K562 (cell line): ENCODE data around the gene ARPC1A. TPM values are rescaled to one million over a fixed set of nuclear protein-coding genes. Genes with fewer than 3 reads are reported as not detected.
A peak's percentile ranks its signal among the peaks of the same experiment; 100 is the strongest.

Experiments used
- ARID3B ChIP-seq: fragments of 250-450 bp; sonication (Bioruptor Pico); IDR thresholded peaks from 2 replicates; pipeline ENCODE4 v1.4.0; 2020; ENCODE audit warnings: borderline replicate concordance
- BRCA1 ChIP-seq, 2 experiments: fragments of 450-650 bp in 1 of 2; sonication (generic) in 1 of 2; formaldehyde crosslinking in 1 of 2; IDR thresholded peaks; 2 replicates each; pipeline versions ENCODE4 v1.5.0 to v1.6.1; 2017 to 2020; ENCODE audit warnings: mild to moderate bottlenecking in 1 of 2, missing genetic modification reagents in 1 of 2
- CBX8 ChIP-seq: fragments of 200-600 bp; sonication (generic); IDR thresholded peaks from 2 replicates; pipeline ENCODE4 v1.6.1; 2012; ENCODE audit warnings: borderline replicate concordance, mixed run types, low read depth, mild to moderate bottlenecking, moderate library complexity, mixed read lengths, low read length, control low read depth, inconsistent platforms; ENCODE audit not compliant: poor library complexity, severe bottlenecking; ENCODE audit errors: extremely low read depth
- CTCF ChIP-seq, 3 experiments: IDR thresholded peaks in 2 of 3; conservative IDR thresholded peaks in 1 of 3; 2 replicates each; pipeline ENCODE4 v1.5.1; 2011 to 2012; ENCODE audit warnings: low read length in 3 of 3, mild to moderate bottlenecking in 3 of 3, control low read depth in 2 of 3, improper control_type of control experiment in 1 of 3, inconsistent platforms in 1 of 3, low read depth in 1 of 3, mixed read lengths in 1 of 3, moderate library complexity in 1 of 3; ENCODE audit not compliant: insufficient read depth in 2 of 3
- FOXJ2 ChIP-seq: fragments of 200-800 bp; sonication (Bioruptor generic); IDR thresholded peaks from 2 replicates; pipeline ENCODE4 v1.6.1; 2016; ENCODE audit warnings: missing genetic modification characterization, missing compliant biosample characterization
- NCOA6 ChIP-seq: fragments of 450-650 bp; IDR thresholded peaks from 2 replicates; pipeline ENCODE4 v1.6.1; 2017; ENCODE audit warnings: mild to moderate bottlenecking
- NR4A1 ChIP-seq, 2 experiments: fragments of 250-450 bp in 1 of 2; fragments of 450-650 bp in 1 of 2; sonication (Bioruptor Pico) in 1 of 2; IDR thresholded peaks; 2 replicates each; pipeline versions ENCODE4 v1.4.0 to v1.6.1; 2016 to 2020; ENCODE audit warnings: mild to moderate bottlenecking in 2 of 2, missing compliant biosample characterization in 1 of 2, missing genetic modification characterization in 1 of 2, moderate library complexity in 1 of 2
- PHTF2 ChIP-seq: fragments of 250-450 bp; sonication (Bioruptor Pico); IDR thresholded peaks from 2 replicates; pipeline ENCODE4 v1.5.0; 2021; ENCODE audit warnings: mild to moderate bottlenecking
- SNAPC5 ChIP-seq: fragments of 250-450 bp; sonication (Bioruptor Pico); IDR thresholded peaks from 2 replicates; pipeline ENCODE4 v1.8.0; 2021; ENCODE audit warnings: moderate library complexity, mild to moderate bottlenecking, inconsistent platforms
- SREBF1 ChIP-seq: fragments of 150-350 bp; IDR thresholded peaks from 2 replicates; pipeline ENCODE4 v1.6.1; 2014; ENCODE audit warnings: antibody characterized with exemption, low read depth, low read length, borderline replicate concordance
- SUPT5H ChIP-seq: fragments of 450-650 bp; IDR thresholded peaks from 2 replicates; pipeline ENCODE4 v1.6.1; 2016
- TCF3 ChIP-seq: sonication (generic); formaldehyde crosslinking; IDR thresholded peaks from 2 replicates; pipeline ENCODE4 v1.4.0; 2020; ENCODE audit warnings: mild to moderate bottlenecking, missing genetic modification reagents
- USF1 ChIP-seq: sonication (generic); formaldehyde crosslinking; IDR thresholded peaks from 2 replicates; pipeline ENCODE4 v1.9.0; 2022; ENCODE audit warnings: mild to moderate bottlenecking, missing genetic modification reagents
- ZHX1 ChIP-seq: fragments of 150-350 bp; conservative IDR thresholded peaks from 2 replicates; pipeline ENCODE4 v1.6.1; 2014; ENCODE audit warnings: low read length
- ZNF12 ChIP-seq: sonication (generic); formaldehyde crosslinking; IDR thresholded peaks from 2 replicates; pipeline ENCODE4 v1.4.0; 2020; ENCODE audit warnings: mild to moderate bottlenecking, missing genetic modification reagents
- polyA plus RNA-seq, 8 experiments: library from polyadenylated mRNA; depleted of rRNA in 4 of 8; stranded (reverse) in 5 of 8; unstranded in 3 of 8; fragments of >200 nt; fragmentation: Nextera tagmentation in 2 of 8; fragmentation: Illumina TruSeq in 1 of 8; extraction: Ambion mirVana in 2 of 8; extraction: Trizol in 1 of 8; gene quantifications; 2 replicates each; pipeline versions ENCODE4 v1.2.1 to v1.2.3, GENCODE V29; 2011 to 2014; ENCODE audit warnings: inconsistent platforms in 1 of 8, missing spikeins in 1 of 8
- total RNA-seq, 7 experiments: library from RNA; depleted of rRNA in 6 of 7; stranded (reverse); fragments of >200 nt in 6 of 7; fragmentation: Illumina TruSeq in 2 of 7; extraction: Trizol in 2 of 7; gene quantifications; 2 replicates each; pipeline versions ENCODE4 v1.2.1 to v1.2.3, GENCODE V29; 2011 to 2021; ENCODE audit warnings: low replicate concordance in 1 of 7

The ARPC1A gene
- total and polyA plus RNA-seq, 9 of the 15 experiments (the other 6 are each of a cell fraction or from before 2014, with no cell fraction given), result 39.5 to 151 (median 86.1) TPM

GRCh38 chr7:99409192-99409572 lies 83.5 kb downstream of the ARPC1A start (continued):
- TF ChIP-seq FOXJ2 (tag), result no peak
- no peak for TF ChIP-seq NCOA6
- TF ChIP-seq NR4A1 (CRISPR knock-in tag; IDR thresholded peaks at IDR 0.05), result no peak
- no peak for TF ChIP-seq NR4A1 (tag; IDR thresholded peaks at IDR 0.05)
- no peak for TF ChIP-seq CTCF (IDR thresholded peaks at IDR 0.05 in 2 of 3, conservative IDR thresholded peaks at IDR 0.05 in 1 of 3; ENCODE audit: insufficient read depth in 2 of 3, low read depth in 1 of 3, low read length in 3 of 3)
- TF ChIP-seq USF1 (CRISPR knock-in tag), result no peak
- TF ChIP-seq BRCA1 (IDR thresholded peaks at IDR 0.05), result no peak
- no peak for TF ChIP-seq BRCA1 (CRISPR knock-in tag; IDR thresholded peaks at IDR 0.05)
- 0 out of 2 replicates have a peak, but pooled peaks have one; percentile 9 for TF ChIP-seq TCF3 (CRISPR knock-in tag)
- TF ChIP-seq PHTF2, result no peak
- no peak for TF ChIP-seq ZHX1
- TF ChIP-seq CBX8, result no peak
- no peak for TF ChIP-seq ZNF12 (CRISPR knock-in tag)
- TF ChIP-seq ARID3B (CRISPR knock-in tag), result no peak
- TF ChIP-seq SREBF1, result no peak
- TF ChIP-seq SUPT5H, result no peak
- TF ChIP-seq SNAPC5 (CRISPR knock-in tag), result no peak
